CD4-positive, alpha-beta T cell treated with Interleukin-17A for 4 hours (primary cell): ENCODE data around the gene XPNPEP1.
A peak's percentile ranks its signal among the peaks of the same experiment; 100 is the strongest.

ENCODE experiments used
- DNase-seq: peaks from one replicate; pipeline ENCODE4 v3.0.0-alpha.2; 2020; ENCODE audit warnings: mixed read lengths

XPNPEP1 gene

GRCh38 chr10:109947111-109947920, 24.0 kb upstream of the XPNPEP1 start:
- no peak for DNase-seq

GRCh38 chr10:109946680-109947079, 23.4 kb upstream of the XPNPEP1 start:
- DNase-seq = no peak

GRCh38 chr10:109945473-109946177, 22.3 kb upstream of the XPNPEP1 start:
- no peak for DNase-seq

GRCh38 chr10:109944613-109945012, 21.3 kb upstream of the XPNPEP1 start:
- no peak for DNase-seq

- no peak for DNase-seq
Measured at GRCh38 chr10:109941236-109941862, 18.0 kb upstream of the XPNPEP1 start.

GRCh38 chr10:109940553-109940952, 17.2 kb upstream of the XPNPEP1 start:
- DNase-seq = no peak

- no peak for DNase-seq
Measured at GRCh38 chr10:109940117-109940516, 16.8 kb upstream of the XPNPEP1 start.

GRCh38 chr10:109939315-109939961, 16.1 kb upstream of the XPNPEP1 start:
- peak; percentile 26 for DNase-seq

GRCh38 chr10:109937460-109938065, 14.3 kb upstream of the XPNPEP1 start:
- no peak for DNase-seq

- DNase-seq = peak; percentile 46
Measured at GRCh38 chr10:109934958-109935793, 11.9 kb upstream of the XPNPEP1 start.

- peak; percentile 71 for DNase-seq
Measured at GRCh38 chr10:109933984-109934565, 10.8 kb upstream of the XPNPEP1 start.

- no peak for DNase-seq
Measured at GRCh38 chr10:109932968-109933367, 9.7 kb upstream of the XPNPEP1 start.

GRCh38 chr10:109932391-109932790, 9.1 kb upstream of the XPNPEP1 start:
- DNase-seq = no peak

GRCh38 chr10:109931163-109931562, 7.9 kb upstream of the XPNPEP1 start:
- DNase-seq = no peak

GRCh38 chr10:109929501-109930219, 6.3 kb upstream of the XPNPEP1 start:
- DNase-seq = no peak

- no peak for DNase-seq
Measured at GRCh38 chr10:109928475-109928891, 5.2 kb upstream of the XPNPEP1 start.

GRCh38 chr10:109926825-109927224, 3.5 kb upstream of the XPNPEP1 start:
- no peak for DNase-seq

GRCh38 chr10:109926061-109926745, 2.9 kb upstream of the XPNPEP1 start:
- no peak for DNase-seq

GRCh38 chr10:109924967-109925620, 1.8 kb upstream of the XPNPEP1 start:
- DNase-seq = no peak

GRCh38 chr10:109924087-109924486, 776 bp upstream of the XPNPEP1 start:
- DNase-seq = no peak
